GM23248 (cell line): ENCODE measurements around the gene DHODH. TPM values are rescaled to one million over a fixed set of nuclear protein-coding genes. Genes with fewer than 3 reads are reported as not detected.
"Not testable (repeated sequence)": the region's sequence is repeated elsewhere in the genome, so short reads cannot be mapped to it uniquely, and the experiment has no call there.

ENCODE experiments used
- DNase-seq: peaks from one replicate; pipeline ENCODE4 v3.0.0-alpha.2; 2015
- H2AFZ ChIP-seq: fragments of 200-600 bp; sonication (generic); 2 replicates; pipeline ENCODE4 v1.6.1; 2016; ENCODE audit warnings: antibody characterized with exemption
- H3F3A ChIP-seq: fragments of 200-600 bp; sonication (generic); 2 replicates; pipeline ENCODE4 v1.6.1; 2016; ENCODE audit warnings: mild to moderate bottlenecking, antibody characterized with exemption, mixed run types; ENCODE audit not compliant: insufficient read depth
- H3K27ac ChIP-seq: fragments of 200-600 bp; sonication (generic); 2 replicates; pipeline ENCODE4 v1.5.1; 2016; ENCODE audit warnings: mild to moderate bottlenecking
- H3K27me3 ChIP-seq: fragments of 200-600 bp; sonication (generic); replicated peaks from 2 replicates; pipeline ENCODE4 v1.6.1; 2016; ENCODE audit warnings: mild to moderate bottlenecking; ENCODE audit not compliant: insufficient read depth
- H3K36me3 ChIP-seq: fragments of 200-600 bp; sonication (generic); 2 replicates; pipeline ENCODE4 v1.6.1; 2016; ENCODE audit warnings: low read depth, mild to moderate bottlenecking
- H3K4me1 ChIP-seq: fragments of 200-600 bp; sonication (generic); 2 replicates; pipeline ENCODE4 v1.6.1; 2016; ENCODE audit warnings: mild to moderate bottlenecking; ENCODE audit not compliant: insufficient read depth
- H3K4me2 ChIP-seq: fragments of 200-600 bp; sonication (generic); one replicate; pipeline ENCODE4 v1.6.1; 2016; ENCODE audit warnings: mild to moderate bottlenecking; ENCODE audit not compliant: unreplicated experiment
- H3K4me3 ChIP-seq: fragments of 200-600 bp; sonication (generic); 2 replicates; pipeline ENCODE4 v1.5.1; 2016; ENCODE audit warnings: mild to moderate bottlenecking
- H3K79me2 ChIP-seq: fragments of 200-600 bp; sonication (generic); 2 replicates; pipeline ENCODE4 v1.6.1; 2016; ENCODE audit warnings: mild to moderate bottlenecking; ENCODE audit not compliant: insufficient read depth
- H3K9ac ChIP-seq: fragments of 200-600 bp; sonication (generic); 2 replicates; pipeline ENCODE4 v1.6.1; 2016; ENCODE audit warnings: mild to moderate bottlenecking
- H3K9me2 ChIP-seq: fragments of 200-600 bp; sonication (generic); 2 replicates; pipeline ENCODE4 v1.6.1; 2016; ENCODE audit warnings: mixed run types, mild to moderate bottlenecking, moderate library complexity; ENCODE audit not compliant: insufficient read depth
- H3K9me3 ChIP-seq: fragments of 200-600 bp; sonication (generic); one replicate; pipeline ENCODE4 v1.6.1; 2017; ENCODE audit warnings: low read depth
- H4K20me1 ChIP-seq: fragments of 200-600 bp; sonication (generic); 2 replicates; pipeline ENCODE4 v1.6.0; 2016; ENCODE audit not compliant: insufficient read depth
- EZH2 ChIP-seq: fragments of 200-600 bp; sonication (generic); IDR thresholded peaks from 2 replicates; pipeline ENCODE4 v1.6.1; 2018; ENCODE audit warnings: antibody characterized with exemption, mild to moderate bottlenecking; ENCODE audit not compliant: insufficient read depth, poor library complexity, severe bottlenecking
- EZH2phosphoT487 ChIP-seq: fragments of 200-600 bp; sonication (generic); IDR thresholded peaks from 2 replicates; pipeline ENCODE4 v1.6.1; 2018; ENCODE audit warnings: antibody characterized with exemption, moderate library complexity, mild to moderate bottlenecking, low read depth; ENCODE audit not compliant: insufficient read depth
- WGBS, 2 experiments: methylation state at CpG; one replicate each; pipeline ENCODE4 v1.1.6; 2015 to 2017; ENCODE audit warnings: low lambda C conversion rate in 2 of 2, low coverage in 1 of 2; ENCODE audit errors: missing lambda C conversion rate in 2 of 2; 5-methylcytosine and 5-hydroxymethylcytosine counted together
- in situ Hi-C: fragments of 300-500 bp; cut with MboI; formaldehyde crosslinking; loops from 2 replicates; pipeline ENCODE4 v1.15.0; 2020
- polyA plus RNA-seq: library from polyadenylated mRNA; unstranded; fragments of >200 nt; fragmentation: Nextera tagmentation; extraction: Ambion mirVana; gene quantifications from 2 replicates; pipeline ENCODE4 v1.2.1, GENCODE V29; 2016
- total RNA-seq: library from RNA; depleted of rRNA; stranded (reverse); fragments of >200 nt; shearing (Covaris generic); gene quantifications from 2 replicates; pipeline ENCODE4 v1.2.3, GENCODE V29; 2014

Gene DHODH
- total and polyA plus RNA-seq, 2 experiments from 2014 or later: 2.2 to 3.8 TPM

GRCh38 chr16:72044825-72045359 is 36.3 kb downstream of the DHODH start:
- H4K20me1 ChIP-seq: no peaks in the 10 kb centered on the region
- no peaks in the 10 kb centered on the region for H3K36me3 ChIP-seq
- H2AFZ ChIP-seq: no peak overlapping the region
- DNase-seq: no peak
- no peaks in the 10 kb centered on the region for H3K27me3 ChIP-seq
- 45 to 53% methylated on average over 2 of the region's 2 CpGs for WGBS, 2 experiments
- H3F3A ChIP-seq: no peaks in the 10 kb centered on the region
- H3K4me3 ChIP-seq: no peak overlapping the region
- no peak overlapping the region for H3K9ac ChIP-seq
- no peaks in the 10 kb centered on the region for H3K9me3 ChIP-seq
- no peak for TF ChIP-seq EZH2phosphoT487
- no peak for TF ChIP-seq EZH2
- no peak overlapping the region for H3K4me2 ChIP-seq
- H3K4me1 ChIP-seq: no peaks in the 10 kb centered on the region
- no peak overlapping the region for H3K27ac ChIP-seq
- H3K9me2 ChIP-seq: no peaks in the 10 kb centered on the region
- no peaks in the 10 kb centered on the region for H3K79me2 ChIP-seq
- in situ Hi-C loops: no loop called here

- no peaks in the 10 kb centered on the region for H3K36me3 ChIP-seq
- no peak overlapping the region for H3K9ac ChIP-seq
- H3K9me3 ChIP-seq: no peaks in the 10 kb centered on the region
- no peaks in the 10 kb centered on the region for H3K79me2 ChIP-seq
- TF ChIP-seq EZH2 (no peak), EZH2phosphoT487 (no peak)
- H3K4me3 ChIP-seq: no peak overlapping the region
- H3K27me3 ChIP-seq: no peaks in the 10 kb centered on the region
- H2AFZ ChIP-seq: no peak overlapping the region
- in situ Hi-C loops: no loop called here
- H3K27ac ChIP-seq: no peak overlapping the region
- H3K4me2 ChIP-seq: no peak overlapping the region
- H3K4me1 ChIP-seq: no peaks in the 10 kb centered on the region
- DNase-seq: no peak
- H3K9me2 ChIP-seq: no peaks in the 10 kb centered on the region
- no peaks in the 10 kb centered on the region for H3F3A ChIP-seq
- no peaks in the 10 kb centered on the region for H4K20me1 ChIP-seq
Observed at GRCh38 chr16:72049110-72049509, 40.6 kb downstream of the DHODH start.

- Histone ChIP-seq H3K9ac (no peak overlapping the region), H3K9me3 (no peaks in the 10 kb centered on the region), H3K4me2 (no peak overlapping the region), H3K36me3 (no peaks in the 10 kb centered on the region), H3K27ac (no peak overlapping the region), H3F3A (no peaks in the 10 kb centered on the region), H3K4me1 (no peaks in the 10 kb centered on the region), H2AFZ (no peak overlapping the region), H3K9me2 (no peaks in the 10 kb centered on the region), H3K27me3 (no peaks in the 10 kb centered on the region), H3K79me2 (no peaks in the 10 kb centered on the region), H4K20me1 (no peaks in the 10 kb centered on the region), H3K4me3 (no peak overlapping the region)
- WGBS, 2 experiments: 53 to 57% methylated on average over 4 of the region's 4 CpGs
- TF ChIP-seq EZH2 (no peak), EZH2phosphoT487 (no peak)
- DNase-seq: peak; percentile 57
- in situ Hi-C loops: no loop called here
Observed at GRCh38 chr16:72050769-72051464, 42.4 kb downstream of the DHODH start.

GRCh38 chr16:72051818-72052217 is 43.3 kb downstream of the DHODH start:
- Histone ChIP-seq H3F3A (no peaks in the 10 kb centered on the region), H3K79me2 (no peaks in the 10 kb centered on the region), H3K4me2 (no peak overlapping the region), H3K9me2 (no peaks in the 10 kb centered on the region), H3K4me3 (no peak overlapping the region), H3K4me1 (no peaks in the 10 kb centered on the region), H3K9me3 (no peaks in the 10 kb centered on the region), H2AFZ (no peak overlapping the region), H3K27ac (no peak overlapping the region), H3K27me3 (no peaks in the 10 kb centered on the region), H4K20me1 (no peaks in the 10 kb centered on the region), H3K36me3 (no peaks in the 10 kb centered on the region), H3K9ac (no peak overlapping the region)
- no peak for TF ChIP-seq EZH2
- 61 to 71% methylated on average over 2 of the region's 2 CpGs for WGBS, 2 experiments
- DNase-seq: no peak
- in situ Hi-C loops: no loop called here

- H3K79me2 ChIP-seq, in situ Hi-C loops: not testable (repeated sequence)
Observed at GRCh38 chr16:72054254-72054847, 45.8 kb downstream of the DHODH start, which contains the start of gene HP. Gene HP, plus strand, starts transcription at chr16:72054505. Its CDS starts 148 bp downstream, at chr16:72054653.

More at GRCh38 chr16:72054254-72054847, 45.8 kb downstream of the DHODH start, which contains the start of gene HP:
- H3K36me3 ChIP-seq, H3K4me2 ChIP-seq, H3K4me1 ChIP-seq, H3K9me2 ChIP-seq, H4K20me1 ChIP-seq, DNase-seq, H3K9ac ChIP-seq, H3K27me3 ChIP-seq, H3F3A ChIP-seq, H3K27ac ChIP-seq, H3K4me3 ChIP-seq, H2AFZ ChIP-seq, H3K9me3 ChIP-seq: not testable (repeated sequence)
- 85 to 88% methylated on average over 5 of the region's 5 CpGs for WGBS, 2 experiments
